ENCODE results near the gene SRPRA.
A peak's percentile ranks its signal among the peaks of the same experiment; 100 is the strongest.
"Not testable (repeated sequence)": the region's sequence is repeated elsewhere in the genome, so short reads cannot be mapped to it uniquely, and the experiment has no call there.

Gene SRPRA

DNA sequence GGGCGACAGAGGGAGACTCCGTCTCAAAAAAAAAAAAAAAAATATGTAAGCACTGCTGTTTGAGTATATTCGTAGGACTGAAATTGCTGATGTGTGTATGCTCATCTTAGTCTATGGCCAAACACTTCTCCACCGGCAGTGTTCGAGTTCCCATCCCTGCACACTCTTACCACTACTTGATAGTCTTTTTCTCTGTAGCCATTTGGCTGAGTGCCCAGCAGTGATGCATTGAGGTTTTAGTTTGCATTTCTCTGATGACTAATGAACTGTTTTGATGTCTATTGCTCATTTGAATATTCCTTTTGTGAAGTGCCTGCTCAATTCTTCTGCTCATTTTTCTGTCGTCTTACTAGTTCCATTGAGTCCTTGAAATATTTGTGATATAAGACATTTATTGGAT is 16.1 kb upstream of the SRPRA start:
- DNase-seq (ENCODE audit: low read depth in 2 of 2): peak; percentile 72 to 81

DNA sequence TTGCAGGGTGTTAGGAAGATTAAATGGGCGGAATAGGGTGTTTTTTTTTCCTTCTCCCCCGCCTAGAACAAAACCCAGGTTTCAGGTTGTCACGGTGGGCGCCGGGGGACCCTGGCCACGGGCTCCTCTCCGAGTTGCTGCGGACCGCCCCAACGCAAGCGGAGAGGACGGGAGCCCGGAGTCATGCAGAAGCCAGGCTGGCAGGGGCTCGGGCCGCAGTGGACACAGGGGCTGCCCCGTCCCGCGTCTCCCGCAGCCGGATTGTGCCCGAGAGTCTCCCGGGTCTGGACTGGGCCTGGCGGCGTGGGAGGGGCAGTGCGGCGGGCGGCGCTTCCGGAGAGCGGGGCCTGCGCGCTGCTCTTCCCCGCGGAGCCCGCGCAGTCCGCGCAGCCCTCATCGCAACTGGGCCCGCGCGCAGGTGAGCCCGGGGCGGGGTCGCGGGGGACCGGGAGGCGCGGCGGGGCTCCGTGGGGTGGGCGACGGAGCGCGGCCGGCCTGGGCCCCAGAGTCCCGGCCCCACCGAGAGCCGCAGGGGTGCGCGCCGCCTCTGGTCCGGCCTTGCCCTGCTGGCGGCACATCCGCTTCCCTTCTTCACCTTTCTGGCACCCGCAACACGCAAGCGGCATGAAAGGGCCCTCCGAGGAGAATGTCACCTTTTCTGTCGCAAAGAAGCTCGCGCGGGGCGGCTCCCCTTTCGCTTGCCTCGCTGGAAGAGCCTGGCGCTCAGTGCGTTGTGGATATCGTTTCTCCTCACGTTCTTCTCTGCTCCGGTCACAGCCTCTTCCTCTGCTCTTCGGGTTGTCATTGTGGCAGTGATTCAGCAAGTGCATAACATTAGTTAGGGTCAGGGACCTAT is 14.3 kb upstream of the SRPRA start, which contains the start of gene TIRAP:
Gene TIRAP (plus strand): TSS at position 358 of the 856 bp plus-strand sequence. CDS start 7,802 bp downstream, outside the sequence.
- DNase-seq (ENCODE audit: low read depth in 2 of 2): peak; percentile 14 to 40

DNA sequence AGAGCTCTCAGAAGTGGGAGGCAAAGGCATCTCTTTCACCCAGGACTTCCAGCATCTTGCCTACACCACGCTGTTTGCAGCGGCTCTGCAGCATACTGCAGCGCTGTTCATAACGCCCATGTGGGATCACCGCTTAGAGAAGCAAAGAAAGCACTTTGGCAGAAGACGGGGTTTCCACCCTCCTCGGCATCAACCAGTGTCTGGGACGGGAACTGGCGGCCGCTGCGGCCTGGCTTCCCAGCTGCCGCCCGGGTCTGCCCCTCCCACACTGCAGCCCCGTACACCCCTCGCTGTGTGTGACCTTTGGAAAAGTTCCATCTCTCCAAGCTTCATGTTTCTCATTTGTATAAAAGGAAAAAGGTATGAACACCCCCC is 13.7 kb upstream of the SRPRA start:
- DNase-seq (ENCODE audit: low read depth in 2 of 2): peak in 1 of 2 donors; percentile 18

DNA sequence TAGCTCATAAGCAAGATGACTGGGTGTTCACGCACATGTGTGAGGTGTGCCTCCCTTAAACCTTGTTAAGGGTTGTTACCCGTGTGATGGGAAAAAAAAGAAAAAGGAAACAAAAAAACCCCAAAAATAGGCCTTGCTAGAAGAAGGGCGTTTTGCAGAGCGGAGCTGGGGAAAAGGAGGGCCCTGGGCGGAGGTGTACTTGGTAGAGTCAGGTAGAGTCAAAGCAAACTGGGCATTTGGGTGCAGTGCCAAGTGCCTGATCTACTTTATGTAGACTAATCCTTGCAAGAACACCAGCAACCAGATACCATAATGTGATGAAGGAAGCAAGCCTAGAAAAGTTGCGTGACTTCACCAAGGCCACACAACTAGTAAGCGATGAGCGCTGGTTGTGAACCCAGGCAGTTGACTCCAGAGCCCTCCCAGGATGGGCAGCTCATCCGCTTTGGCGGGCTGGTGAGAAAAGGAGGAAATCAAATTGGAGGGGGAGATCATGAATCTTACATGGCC is 13.0 kb upstream of the SRPRA start:
- DNase-seq (ENCODE audit: low read depth in 2 of 2): no peak

DNA sequence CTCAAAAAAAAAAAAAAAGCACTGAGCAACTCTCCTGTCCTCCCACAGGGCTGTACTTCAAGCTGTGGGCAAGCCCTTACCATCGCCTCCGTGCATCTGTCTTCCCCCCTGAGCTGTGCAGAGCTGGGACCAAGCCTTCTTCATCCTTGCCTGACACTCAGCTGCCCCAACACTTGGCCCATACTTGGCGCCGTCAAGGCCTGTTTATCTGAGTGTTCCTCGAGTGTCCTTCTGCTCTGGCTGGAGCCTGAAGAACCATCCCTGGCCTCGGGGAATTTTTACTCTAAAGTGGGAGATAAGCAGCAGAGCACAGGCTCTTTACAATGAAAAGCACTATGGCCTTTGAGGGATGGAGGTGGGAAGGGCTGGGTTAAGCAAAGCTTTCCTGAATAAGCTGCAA is 12.6 kb upstream of the SRPRA start:
- no peak for DNase-seq (ENCODE audit: low read depth in 2 of 2)

DNA sequence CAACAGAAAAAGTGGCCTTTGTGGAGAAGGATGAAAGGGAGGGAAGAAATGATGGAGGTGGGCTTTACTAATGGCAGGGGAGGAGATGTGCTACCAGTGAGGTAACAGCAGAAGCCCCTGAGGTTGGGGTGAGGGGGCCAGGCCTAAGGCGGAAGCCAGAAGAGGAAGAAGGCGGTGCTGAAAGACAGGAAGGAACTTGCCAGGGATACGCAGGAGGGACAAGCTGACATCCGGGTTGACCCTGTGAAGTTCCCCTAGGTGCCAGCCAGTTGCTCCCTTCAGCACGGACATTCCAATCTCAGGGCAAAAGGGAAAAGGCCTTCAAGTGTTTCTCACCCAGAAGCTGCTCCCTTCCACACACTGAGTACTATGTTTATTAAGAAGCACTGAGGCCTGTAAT is 11.9 kb upstream of the SRPRA start:
- DNase-seq (ENCODE audit: low read depth in 2 of 2): no peak

DNA sequence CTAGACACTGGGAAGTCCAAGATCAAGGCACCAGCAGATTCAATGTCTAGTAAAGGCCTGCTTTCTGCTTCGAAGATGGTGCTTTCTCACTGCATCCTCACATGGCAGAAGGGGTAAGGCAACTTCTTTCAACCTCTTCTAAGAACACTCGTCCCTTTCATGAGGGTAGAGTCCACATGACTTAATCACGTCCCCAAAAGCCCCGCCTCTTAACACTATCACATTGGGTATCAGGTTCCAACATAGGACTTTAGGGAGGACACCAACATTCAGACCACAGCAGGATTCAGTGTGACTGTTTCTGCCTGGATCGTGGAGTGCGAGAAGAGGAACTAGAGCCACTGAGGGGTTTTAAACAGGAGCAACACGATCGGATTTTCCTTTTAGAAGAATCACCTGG is 10.5 kb upstream of the SRPRA start:
- DNase-seq (ENCODE audit: low read depth in 2 of 2): no peak

DNA sequence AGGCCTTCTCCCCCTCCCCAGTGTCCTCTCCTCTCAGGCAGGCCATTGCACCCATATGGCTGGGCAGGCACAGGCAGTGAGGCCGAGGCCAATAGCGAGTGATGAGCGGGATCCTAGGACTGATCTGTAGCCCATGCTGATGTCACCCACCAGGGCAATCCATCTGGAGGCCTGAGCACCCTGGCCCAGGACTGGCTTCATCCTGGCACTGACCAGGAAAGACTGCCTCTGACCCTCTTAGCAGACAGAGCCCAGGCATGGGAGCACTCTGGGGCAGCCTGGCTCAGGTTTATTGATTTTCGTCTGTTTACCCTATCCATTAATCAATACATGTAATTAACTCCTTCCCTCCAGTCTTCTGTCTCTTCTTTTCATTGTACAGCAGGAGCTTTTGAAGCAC is 9.1 kb upstream of the SRPRA start:
- DNase-seq (ENCODE audit: low read depth in 2 of 2): no peak

DNA sequence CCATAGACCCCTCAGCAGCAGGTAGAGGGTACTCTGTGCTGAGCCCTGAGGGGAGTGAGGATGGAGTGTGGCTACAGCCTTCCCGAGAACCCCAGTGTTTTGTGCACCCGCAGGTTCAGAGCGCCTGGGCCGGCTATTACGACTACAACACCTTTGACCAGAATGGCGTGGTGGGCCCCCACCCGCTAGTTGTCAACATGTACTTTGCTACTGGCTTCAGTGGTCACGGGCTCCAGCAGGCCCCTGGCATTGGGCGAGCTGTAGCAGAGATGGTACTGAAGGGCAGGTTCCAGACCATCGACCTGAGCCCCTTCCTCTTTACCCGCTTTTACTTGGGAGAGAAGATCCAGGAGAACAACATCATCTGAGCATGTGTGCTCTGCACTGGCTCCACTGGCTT is 8.6 kb upstream of the SRPRA start:
- DNase-seq (ENCODE audit: low read depth in 2 of 2): no peak

DNA sequence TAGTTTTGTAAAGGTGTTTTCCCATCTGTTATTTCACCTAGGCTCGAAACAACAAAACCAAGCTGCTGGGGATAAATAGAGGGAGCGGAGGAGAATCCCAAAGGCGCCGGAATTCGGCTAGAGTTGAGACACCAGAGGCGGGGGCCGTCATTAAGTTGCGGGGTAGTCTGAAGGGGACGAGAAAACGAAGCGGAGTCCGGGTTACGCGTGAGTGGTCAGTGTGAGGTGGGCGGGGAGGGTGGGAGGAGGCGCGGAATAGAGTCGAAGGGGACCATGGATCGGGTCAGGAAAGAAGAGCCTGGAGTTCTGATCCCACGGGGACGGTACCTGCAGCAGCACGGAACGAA is 361 bp downstream of the SRPRA start:
- no peak for DNase-seq (ENCODE audit: low read depth in 2 of 2)

DNA sequence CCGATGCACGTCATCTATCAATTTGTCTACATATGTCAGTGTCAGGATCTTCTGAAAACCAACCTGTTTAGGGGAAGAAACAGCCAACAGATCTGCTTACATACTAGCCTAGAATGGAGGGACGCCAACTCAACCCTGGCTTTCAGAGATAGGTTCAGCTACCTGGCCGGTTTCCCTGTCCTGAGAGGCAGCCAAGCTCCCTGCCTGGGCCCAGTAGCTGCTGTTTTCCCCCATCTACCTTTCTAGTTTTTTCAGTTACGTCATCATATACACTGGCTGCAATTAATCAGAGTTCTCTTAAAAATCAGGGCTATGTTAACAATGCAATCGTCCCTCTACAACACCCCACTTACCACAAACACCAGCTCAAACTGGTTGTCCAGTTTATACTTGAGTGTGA is 1.0 kb downstream of the SRPRA start:
- no peak for DNase-seq (ENCODE audit: low read depth in 2 of 2)

DNA sequence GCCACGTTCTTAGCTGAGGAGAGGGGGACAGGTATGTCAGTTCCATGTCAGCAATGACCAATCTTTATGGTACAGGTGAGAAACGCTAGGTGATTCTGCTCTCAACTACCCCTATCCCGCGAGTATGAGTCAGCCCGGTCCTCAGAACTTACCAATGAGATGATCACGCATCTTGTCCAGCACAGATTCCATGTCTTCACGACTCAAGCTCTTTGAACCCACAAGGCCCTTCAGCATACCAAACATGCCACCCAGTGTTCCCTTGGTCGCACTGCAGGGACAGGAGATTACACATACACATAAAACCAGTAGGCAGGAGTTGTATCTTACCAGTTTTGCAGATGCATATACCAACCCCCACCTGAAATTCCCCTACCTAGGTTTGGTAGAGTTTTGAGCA is 2.9 kb downstream of the SRPRA start:
- no peak for DNase-seq (ENCODE audit: low read depth in 2 of 2)

DNA sequence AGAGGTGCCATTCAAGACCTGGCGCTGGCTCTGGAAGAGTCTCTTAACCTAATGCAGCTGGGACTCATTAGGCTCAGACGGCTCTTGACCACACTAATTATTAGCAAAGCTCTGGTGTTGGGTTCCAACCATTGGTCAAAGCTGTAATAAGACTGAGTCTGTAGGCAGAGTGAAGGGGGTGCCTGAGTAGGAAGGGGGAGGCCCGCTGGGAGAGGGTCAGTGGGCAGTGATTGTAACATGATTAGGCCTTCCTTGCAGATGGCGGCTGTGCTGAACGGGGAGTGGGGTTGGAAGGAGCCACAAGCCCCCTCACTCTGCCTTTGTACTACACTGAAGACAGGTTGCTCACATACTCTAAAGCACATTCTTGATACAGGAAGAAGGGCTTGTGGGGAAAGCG is 5.2 kb downstream of the SRPRA start:
- no peak for DNase-seq (ENCODE audit: low read depth in 2 of 2)

DNA sequence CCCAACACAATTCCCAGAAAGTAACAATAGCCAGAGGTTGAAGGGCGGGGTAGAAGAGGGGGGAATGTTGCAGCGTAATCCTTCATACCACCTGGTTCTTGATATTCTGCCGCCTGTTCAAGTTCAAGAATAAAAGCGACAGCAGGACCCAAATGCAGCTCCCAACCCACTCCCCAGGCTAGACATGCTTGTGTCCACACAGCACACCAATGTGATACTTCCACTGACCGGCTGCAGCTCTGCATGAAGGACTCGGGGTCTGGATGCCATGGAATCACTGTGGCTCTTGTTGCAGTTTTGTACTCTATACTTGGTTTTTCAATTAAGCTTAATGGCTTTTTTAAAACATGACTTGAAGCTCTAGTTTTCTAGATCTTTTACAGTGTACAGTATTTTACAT is 6.5 kb downstream of the SRPRA start:
- DNase-seq (ENCODE audit: low read depth in 2 of 2): no peak

DNA sequence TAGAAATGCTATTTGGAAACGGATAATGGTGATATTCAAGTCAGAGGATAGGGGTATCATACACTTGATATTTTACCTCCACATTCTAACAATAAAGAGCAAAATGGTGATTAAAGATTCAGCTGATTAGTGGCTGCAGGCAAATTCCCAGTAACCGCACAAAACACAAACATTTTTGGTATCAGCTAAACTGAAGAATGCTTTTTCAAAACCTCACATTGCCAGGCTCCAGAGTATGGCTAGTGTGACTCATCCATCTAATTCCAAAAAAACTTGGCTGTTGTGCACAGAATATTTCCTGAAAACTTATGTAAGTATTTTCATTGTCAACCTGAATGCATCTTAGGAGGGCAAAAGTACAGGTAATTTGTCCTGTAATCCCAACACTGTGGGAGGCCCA is 10.9 kb downstream of the SRPRA start:
- DNase-seq (ENCODE audit: low read depth in 2 of 2): no peak

DNA sequence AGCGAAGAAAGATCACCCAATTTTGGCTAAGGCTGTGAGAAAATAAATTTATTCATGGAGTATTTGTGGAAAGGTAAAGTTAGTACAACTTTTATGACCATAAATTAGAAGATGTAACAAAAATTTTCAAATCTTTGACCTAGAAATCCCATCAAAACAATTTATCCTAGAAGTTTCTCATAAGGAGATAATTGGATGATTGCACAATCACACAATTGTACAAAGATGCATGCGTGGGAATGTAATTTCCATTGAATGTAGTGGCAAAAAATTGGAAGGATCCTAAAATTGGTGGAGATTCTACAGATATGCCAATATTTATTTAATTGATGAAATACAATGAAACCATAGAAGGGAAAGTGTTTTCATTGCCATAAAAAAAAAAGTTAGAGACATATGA is 11.6 kb downstream of the SRPRA start:
- DNase-seq (ENCODE audit: low read depth in 2 of 2): no peak

DNA sequence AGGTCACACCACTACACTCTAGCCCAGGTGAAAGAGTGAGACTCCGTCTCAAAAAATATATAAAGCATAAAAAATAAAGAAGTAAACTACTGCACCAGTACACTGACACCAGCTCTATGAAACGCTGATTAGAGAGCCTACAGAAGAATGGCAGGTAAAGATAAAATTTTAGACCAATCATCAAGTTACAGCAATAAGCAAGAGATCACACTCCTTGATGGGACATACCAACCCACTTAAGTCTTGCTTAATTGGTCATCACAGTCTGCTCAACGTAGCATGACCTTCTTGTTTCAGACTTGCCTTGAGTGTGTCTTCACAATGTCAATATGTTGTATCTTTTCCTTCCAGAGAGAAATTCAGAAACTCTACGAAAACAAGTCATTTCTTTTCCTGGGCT is 12.5 kb downstream of the SRPRA start:
- DNase-seq (ENCODE audit: low read depth in 2 of 2): no peak

DNA sequence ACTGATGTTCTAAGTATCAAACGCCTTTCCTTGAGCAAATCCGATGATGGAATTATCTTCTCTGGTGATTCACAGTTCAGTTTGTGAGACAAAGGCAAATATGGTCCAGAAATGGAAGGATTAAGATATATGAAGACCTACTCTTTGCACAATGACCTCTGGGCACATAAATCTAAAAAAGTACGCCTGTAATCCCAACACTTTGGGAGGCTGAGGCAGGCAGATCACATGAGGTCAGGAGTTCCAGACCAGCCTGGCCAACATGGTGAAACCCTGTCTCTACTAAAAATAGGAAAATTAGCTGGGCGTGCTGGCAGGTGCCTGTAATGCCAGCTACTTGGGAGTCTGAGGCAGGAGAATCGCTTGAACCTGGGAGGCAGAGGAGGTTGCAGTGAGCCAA is 13.2 kb downstream of the SRPRA start:
- not testable (repeated sequence) for DNase-seq (ENCODE audit: low read depth in 2 of 2)

DNA sequence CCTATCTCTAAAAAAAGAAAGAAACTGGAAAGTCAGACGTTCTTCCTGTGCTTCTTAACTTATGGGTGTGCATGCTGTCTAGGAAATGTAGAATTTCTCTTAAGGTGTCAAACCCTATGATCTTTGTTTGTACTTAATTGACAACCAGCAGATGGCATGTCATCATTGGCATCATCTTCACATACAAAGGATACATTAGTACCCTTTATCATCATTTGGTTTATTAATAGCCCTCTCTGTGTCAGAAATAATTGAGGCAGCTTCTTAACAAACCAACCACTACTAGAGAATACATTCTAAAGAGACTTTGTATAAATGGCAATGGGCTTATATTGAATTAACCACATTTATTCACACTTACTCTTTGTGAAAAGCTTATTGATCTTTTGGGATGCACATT is 13.9 kb downstream of the SRPRA start:
- no peak for DNase-seq (ENCODE audit: low read depth in 2 of 2)

DNA sequence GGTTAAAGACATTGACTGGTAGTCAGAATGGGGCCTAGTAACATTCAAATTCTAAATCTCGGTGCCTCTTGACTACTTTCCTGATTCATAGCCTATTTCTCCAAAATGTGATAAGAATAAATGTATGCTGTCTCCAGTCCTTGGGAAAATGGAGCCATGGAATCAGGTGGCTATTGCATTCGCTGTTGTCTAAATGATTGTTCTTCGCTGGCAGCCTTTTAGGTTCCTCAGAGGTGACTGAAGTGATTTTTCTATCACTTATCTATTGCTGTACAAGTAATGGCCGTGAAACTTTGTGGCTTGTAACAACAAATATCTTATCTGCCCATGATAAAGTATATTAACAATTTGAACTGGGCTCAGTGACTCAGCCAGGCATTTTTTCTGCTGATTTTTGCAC is 15.4 kb downstream of the SRPRA start:
- no peak for DNase-seq (ENCODE audit: low read depth in 2 of 2)

DNA sequence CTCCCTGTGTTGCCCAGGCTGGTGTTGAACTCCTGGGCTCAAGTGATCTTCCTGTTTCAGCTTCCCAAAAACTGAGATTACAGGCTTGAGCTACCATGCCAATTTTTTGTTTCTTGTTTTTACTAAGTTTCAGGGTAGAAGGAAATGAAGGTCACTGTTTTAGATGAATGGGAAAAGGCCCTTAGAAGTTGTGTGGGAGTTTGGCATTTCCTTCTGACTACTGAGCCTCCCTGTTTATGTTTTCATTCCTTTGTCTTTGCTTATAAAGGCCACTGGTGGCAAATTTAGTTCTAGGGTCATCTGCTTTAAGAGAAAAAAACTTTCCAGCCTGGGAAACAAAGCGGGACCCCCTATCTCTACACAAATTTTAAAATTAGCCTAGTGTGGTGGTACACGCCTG is 22.1 kb downstream of the SRPRA start:
- no peak for DNase-seq (ENCODE audit: low read depth in 2 of 2)

DNA sequence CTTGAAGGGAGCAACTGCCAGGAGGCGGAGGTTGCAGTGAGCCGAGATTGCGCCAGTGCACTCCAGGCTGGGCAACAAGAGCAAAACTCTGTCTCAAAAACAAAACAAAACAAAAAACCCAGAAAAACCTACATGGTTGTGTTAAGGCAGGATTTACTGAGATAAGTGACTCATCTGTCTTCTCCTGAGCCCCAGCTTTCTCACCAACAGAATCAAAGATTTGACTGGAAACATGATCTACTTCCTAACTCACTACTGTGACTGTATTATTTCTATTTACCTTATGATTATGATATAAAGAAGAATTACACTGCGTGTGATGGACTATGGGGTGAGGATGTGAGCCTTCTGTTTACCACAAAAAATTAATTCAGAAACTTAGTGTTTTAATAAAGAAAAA is 35.3 kb downstream of the SRPRA start:
- no peak for DNase-seq (ENCODE audit: low read depth in 2 of 2)

DNA sequence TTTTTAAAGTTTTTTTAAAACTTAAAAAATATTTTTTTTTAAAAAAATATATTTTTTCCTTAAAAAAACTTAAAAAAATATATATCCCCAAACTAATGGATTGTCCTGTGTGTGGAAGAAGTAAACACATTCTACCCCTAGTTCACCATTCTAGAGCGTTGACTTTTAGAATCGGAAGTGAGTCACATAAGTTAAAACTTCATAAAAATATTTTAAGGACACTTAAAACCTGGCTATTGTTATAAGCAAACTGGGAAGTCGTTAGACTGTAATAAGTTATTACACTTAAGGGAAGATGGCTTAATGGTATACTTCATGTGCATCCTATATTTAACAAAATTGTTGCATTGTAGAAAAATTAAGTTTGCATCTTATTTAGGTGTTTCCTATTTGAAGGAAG is 36.0 kb downstream of the SRPRA start:
- no peak for DNase-seq (ENCODE audit: low read depth in 2 of 2)

Measured in stimulated activated CD4-positive, alpha-beta T cell treated with anti-CD3 and anti-CD28 coated beads, Interleukin-1b, Interleukin-23, amount 100 ng/mL, for 4 hours (primary cell).